ENCODE results near the gene ZBTB7C. TPM values are rescaled to one million over a fixed set of nuclear protein-coding genes. Genes with fewer than 3 reads are reported as not detected.
A peak's percentile ranks its signal among the peaks of the same experiment; 100 is the strongest.

Gene ZBTB7C
- total RNA-seq, 2 donors from 2014 or later = 4.2 to 5.6 TPM

GRCh38 chr18:48422947-48423378 is 13.8 kb upstream of the ZBTB7C start:
- ATAC-seq (no peak), DNase-seq (no peak)
- intact Hi-C loops (cut with DNase I) = no loop called here

DNA sequence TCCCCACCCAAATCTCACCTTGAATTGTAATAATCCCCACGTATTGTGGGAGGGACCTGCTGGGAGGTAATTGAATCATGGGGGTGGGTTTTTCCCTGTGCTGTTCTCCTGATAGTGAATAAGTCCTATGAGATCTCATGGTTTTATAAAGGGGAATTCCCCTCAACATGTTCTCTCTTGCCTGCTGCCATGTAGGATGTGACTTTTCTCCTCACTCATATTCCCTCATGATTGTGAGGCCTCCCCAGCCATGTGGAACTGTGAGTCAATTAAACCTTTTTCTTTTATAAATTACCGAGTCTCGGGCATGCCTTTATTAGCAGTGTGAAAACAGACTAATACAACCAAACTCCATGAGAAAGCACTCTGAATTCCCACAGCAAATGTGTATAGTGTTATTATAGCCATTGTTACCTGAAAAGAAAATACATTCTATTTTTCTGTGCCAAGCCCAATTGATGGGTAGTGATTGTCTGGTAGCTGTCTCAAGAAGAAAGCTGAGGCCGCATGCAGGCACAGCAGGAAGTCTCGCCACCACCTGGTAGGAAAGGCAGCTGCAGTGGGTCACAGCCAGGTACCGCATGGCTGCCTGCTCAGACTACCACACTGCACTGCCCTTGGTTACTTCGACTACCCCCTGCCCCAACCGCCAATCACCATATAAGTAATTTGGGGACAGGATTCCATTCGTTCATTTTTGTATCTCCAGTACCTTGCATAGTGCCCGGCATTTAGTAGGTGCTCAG is 10.3 kb upstream of the ZBTB7C start:
- no peak for DNase-seq
- intact Hi-C loops (cut with DNase I) = no loop called here
- ATAC-seq = no peak

GRCh38 chr18:48418539-48419276 is 9.5 kb upstream of the ZBTB7C start:
- intact Hi-C loops (cut with DNase I) = no loop called here
- peak; percentile 44 to 46 for ATAC-seq

GRCh38 chr18:48417985-48418384 is 8.8 kb upstream of the ZBTB7C start:
- intact Hi-C loops (cut with DNase I) = no loop called here
- ATAC-seq (no peak), DNase-seq (no peak)

More at GRCh38 chr18:48418539-48419276, 9.5 kb upstream of the ZBTB7C start:
- peak; percentile 34 for DNase-seq

DNA sequence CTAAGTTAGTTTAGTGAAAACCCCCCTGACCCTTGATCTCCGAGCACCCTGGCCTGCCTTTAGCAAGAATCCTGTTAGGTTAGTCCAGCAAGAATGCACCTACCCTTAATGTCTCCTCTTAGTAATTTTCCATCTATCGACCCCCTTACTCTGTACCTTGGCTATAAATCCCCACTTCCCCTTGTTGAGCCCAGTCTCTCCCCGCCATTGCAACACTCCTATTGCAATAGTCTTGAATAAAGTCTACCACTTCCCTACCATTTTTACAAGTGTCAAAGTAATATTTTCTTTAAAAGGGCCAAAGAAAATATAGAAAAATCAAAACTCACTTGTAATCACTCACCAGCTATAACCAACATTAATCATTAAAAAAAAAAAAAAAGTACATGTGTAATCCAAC is 4.2 kb upstream of the ZBTB7C start:
- DNase-seq (no peak), ATAC-seq (no peak)
- intact Hi-C loops (cut with DNase I) = no loop called here

DNA sequence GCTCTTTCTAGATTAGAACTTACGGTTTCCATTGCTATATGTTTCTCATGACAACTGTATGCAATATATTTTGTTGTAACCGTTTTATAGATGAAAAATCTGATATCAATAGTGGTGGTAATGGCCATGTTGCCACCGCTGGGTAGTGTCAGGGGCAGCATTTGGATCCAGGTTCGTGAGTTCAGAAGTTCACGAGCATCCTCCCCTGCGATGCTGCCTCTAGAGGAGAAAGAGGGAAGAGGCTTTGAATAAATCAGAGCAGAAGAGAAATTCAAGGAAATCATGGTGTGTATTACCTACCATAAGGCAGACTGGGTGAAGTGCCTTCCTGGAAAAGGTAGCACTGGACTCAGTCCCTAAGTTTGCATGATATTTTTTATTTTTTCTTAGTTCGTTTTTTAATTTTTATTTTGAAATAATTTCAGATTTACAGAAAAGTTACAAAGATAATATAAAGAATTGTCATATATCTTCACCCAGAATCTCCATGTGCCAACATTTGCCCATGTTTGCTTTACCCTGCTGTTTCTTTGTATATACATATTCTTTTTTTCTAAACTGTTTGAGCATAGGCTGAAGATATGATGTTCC is 3.3 kb upstream of the ZBTB7C start:
- intact Hi-C loops (cut with DNase I) = no loop called here
- DNase-seq (no peak), ATAC-seq (no peak)

DNA sequence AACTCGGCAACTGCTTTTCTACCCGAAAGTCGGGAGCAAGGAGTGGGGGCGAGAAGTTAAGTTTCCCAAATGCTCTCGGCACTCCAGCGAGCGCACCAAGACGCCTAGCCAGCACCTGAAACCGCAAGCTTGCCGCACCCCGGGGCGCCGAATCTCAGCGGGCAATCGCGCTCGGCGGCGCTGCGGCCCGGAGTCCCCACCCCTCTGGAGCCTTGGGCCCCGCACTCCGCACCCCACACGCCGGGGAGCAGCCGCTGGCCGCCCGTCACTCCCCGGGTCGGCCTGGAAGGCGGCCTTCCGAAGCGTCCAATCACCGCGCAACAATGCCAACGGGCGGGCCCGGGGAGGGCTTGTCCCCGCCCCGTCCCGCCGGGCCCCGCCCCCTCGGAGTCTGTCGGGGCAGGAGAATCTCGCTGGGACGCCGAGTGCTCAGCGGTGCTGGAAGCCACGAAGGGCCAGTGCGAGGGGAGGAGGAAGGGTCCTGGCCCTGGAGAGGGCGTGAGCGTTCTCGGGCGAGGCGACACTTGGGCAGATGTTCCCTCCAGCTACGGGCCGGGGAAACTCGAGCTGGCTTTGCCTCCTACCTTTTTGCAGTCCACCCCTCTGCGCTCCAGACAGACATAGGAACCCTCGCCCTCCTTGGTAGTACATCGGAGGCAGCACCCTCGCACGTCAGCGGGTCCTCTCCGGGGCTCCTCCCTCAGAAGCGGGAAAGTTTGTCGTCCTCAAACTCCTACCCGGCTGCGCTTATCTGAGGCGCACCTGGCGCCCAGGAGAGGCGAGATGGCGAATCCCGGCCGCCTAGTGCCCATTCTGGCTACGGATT is 1.1 kb upstream of the ZBTB7C start:
- peak; percentile 95 for DNase-seq
- ATAC-seq = peak; percentile 97 to 99
- intact Hi-C loops (cut with DNase I) = no loop called here

GRCh38 chr18:48409591-48410094 is 460 bp upstream of the ZBTB7C start:
- intact Hi-C loops (cut with DNase I) = loop anchor here in 1 of 2 donors (5.0 kb wide), 1 partner anchor 67 kb away; no protein-coding TSS in a partner anchor
- peak; percentile 49 to 54 for ATAC-seq
- peak; percentile 55 for DNase-seq

DNA sequence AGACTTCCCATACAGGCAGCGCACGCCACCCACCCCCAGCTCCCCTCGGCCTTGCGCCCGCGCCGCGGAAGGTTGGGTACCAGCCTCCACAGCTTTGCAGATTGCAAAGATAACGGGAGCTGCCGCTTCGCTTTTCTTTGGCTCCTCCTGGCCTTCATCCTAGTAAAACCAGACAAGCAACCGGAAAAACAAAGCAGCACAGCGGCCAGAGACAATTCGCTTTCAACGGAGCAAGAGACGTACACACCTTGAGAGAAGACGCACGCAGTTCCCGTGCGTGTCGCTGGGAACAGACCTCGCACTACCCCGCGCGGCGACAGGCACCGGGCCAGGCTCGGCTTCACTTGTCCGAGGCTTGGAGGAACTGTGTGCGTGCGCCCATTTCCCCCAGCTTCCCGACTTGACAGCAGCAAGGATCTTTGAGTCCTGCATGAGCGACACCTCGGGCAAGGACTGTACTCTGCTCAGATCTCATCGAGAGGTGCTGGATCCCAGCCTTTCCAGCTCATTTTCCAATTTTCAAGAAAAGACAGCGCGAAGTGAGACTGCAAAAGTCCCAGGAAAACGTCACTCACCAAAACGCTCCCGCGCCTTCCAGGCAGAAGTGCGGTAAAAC is 964 bp downstream of the ZBTB7C start:
- intact Hi-C loops (cut with DNase I) = loop anchor here in 1 of 2 donors (5.0 kb wide), 1 partner anchor 66 kb away; no protein-coding TSS in a partner anchor
- ATAC-seq (no peak), DNase-seq (peak; percentile 42)

GRCh38 chr18:48407358-48407757 is 1.8 kb downstream of the ZBTB7C start:
- intact Hi-C loops (cut with DNase I) = loop anchor here in 1 of 2 donors (5.0 kb wide), 1 partner anchor 65 kb away; no protein-coding TSS in a partner anchor
- DNase-seq = no peak
- ATAC-seq = no peak

DNA sequence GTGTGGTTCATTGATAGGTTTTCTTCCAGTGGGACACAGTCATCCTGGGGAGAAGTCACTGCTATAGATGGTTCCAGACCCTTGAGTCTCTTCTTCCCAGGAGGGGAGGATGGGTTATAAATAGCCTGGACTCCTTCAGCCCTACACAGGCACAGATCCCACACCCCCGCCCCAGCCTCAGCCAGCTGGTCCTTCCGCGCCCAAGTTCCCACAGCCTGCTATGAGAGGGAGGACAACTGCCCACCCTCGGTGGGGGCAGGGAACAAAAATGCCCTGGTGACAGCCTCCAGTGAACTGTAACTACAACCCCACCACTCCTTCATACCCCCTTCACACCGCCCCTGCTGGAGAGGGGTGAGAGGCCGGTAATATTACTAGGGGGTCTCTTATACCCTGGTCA is 3.2 kb downstream of the ZBTB7C start:
- intact Hi-C loops (cut with DNase I) = loop anchor here in 1 of 2 donors (5.0 kb wide), 1 partner anchor 64 kb away; no protein-coding TSS in a partner anchor
- no peak for ATAC-seq
- no peak for DNase-seq

GRCh38 chr18:48404716-48405507 is 4.3 kb downstream of the ZBTB7C start:
- ATAC-seq (no peak), DNase-seq (no peak)
- intact Hi-C loops (cut with DNase I) = loop anchor here in 1 of 2 donors (5.0 kb wide), 1 partner anchor 63 kb away; no protein-coding TSS in a partner anchor

- intact Hi-C loops (cut with DNase I) = no loop called here
- DNase-seq = no peak
Measured at GRCh38 chr18:48402953-48403352, 6.2 kb downstream of the ZBTB7C start.

DNA sequence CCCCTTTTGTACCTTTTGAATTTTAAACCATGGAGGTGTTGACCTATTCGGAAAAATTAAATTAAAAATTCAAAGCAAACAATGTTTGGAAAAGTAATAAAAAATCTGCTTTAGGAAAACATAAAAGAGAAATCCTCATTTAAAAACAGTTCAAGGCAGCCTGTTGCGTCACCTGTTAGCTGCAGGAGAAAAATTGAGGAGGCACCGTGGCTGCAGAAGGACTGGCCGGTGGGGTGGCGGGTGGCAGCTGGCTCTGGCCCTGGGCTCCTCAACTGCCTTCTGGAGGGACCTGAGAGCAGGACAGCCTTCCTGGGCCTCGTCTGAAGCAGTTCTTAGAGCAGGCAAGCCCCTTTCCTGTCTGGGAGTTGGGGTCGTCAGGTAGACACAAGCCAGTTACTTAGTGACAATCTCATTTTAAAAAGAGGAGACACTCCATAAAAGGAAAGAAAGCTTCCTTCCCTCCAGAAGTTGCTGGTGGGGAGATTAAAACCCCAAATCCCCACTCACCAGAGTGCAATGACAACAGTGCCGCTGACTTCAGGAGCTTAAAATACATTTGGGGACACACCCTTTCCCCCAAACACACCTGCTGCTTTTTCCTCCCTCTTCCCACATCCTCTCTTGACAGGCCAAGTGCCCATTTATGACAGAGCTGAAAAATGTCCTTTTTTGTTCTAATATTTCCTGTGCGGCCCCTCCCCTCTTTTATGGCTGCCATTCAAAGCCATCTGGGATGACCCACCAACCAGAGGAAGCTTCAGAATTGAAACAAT is 9.7 kb downstream of the ZBTB7C start:
- intact Hi-C loops (cut with DNase I) = no loop called here
- DNase-seq (no peak), ATAC-seq (no peak)

More at GRCh38 chr18:48402953-48403352, 6.2 kb downstream of the ZBTB7C start:
- peak; percentile 30 to 54 for ATAC-seq

GRCh38 chr18:48398074-48398473 is 11.1 kb downstream of the ZBTB7C start:
- DNase-seq (no peak), ATAC-seq (no peak)
- intact Hi-C loops (cut with DNase I) = no loop called here

- no peak for DNase-seq
- no peak for ATAC-seq
- intact Hi-C loops (cut with DNase I) = no loop called here
Measured at GRCh38 chr18:48397021-48397420, 12.2 kb downstream of the ZBTB7C start.

GRCh38 chr18:48396561-48396960 is 12.6 kb downstream of the ZBTB7C start:
- ATAC-seq = no peak
- intact Hi-C loops (cut with DNase I) = no loop called here
- DNase-seq = no peak
